Measurements from ENCODE around the gene PDLIM7. TPM values are rescaled to one million over a fixed set of nuclear protein-coding genes. Genes with fewer than 3 reads are reported as not detected.

Gene PDLIM7
- polyA plus RNA-seq, 3 donors = 62.4 to 72.7 (median 69.0) TPM

DNA sequence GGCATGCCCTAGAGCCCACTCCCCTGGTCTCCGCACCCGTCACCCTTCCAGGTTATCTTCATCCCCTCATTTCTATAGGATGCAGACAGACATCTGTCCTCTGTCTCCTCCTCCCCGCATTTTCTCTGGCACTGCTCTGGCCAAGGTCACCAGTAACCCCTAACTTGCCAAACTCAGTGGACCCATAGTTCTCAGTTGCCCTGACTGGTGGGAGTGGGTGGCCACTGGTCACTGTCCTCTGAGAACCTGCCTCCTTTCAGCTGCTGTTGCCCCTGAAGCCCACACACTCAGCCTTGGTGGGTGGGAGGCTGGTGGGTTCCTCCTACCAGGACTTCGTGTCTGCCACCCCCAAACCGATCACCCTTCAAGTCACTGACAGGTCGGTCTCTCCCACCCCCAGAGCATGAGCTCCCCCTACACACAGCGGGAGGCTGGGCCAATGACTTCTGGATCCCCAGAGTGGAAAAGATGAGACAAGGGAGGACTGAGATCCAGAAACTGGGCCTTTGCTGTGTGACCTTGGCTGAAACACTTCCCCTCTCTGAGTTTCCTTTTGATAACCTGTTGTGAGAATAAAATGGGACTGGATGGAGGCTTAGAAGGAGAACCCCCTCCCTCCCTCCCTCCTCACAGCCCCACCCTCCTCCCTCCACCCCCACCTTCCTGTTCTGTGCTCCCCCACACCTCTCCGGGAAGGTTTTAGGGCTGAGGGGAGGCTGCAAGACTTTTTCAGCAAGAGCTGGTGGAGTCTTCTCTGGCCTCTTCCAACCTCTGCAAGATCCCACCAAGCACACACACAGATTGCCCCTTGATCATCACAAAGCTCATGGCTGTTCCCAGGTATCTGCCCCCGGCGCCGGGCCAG, 21.6 kb downstream of the PDLIM7 start:
- no peak for DNase-seq (ENCODE audit: low read depth in 3 of 3, low spot score in 2 of 3)

DNA sequence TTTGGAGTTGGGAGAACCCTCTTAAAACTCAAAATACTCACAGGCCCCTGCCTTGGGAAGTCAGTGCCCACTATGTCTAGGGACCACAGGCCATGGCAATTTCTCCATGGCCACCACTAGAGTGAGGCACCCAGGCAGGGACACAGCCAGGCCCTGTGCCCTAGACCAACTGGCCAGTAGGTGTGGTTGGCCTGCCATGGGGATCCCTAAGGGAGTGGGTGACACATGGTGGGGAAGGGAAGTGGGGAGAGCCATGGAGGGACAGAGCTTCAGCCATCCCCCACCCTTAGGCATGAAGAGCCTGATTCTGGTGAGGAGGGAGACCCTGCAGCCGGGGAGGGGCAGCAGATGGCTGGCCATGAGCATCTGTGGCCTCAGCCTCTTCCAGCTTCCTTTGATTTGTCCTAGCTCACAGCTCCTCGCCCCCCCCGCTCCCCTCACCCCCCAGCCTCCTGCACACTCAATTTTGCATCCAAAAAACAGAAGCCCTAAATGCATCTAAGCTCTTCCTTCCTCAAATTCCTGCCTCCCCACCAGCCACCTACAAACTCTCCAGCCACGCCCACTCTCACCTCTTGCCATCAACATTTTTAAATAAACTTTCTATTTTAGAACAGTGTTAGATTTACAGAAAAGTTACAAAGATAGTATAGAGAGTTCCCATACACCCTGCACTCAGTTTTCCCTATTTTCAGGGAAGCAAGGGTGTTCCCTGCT, 22.4 kb downstream of the PDLIM7 start:
- no peak for DNase-seq (ENCODE audit: low read depth in 3 of 3, low spot score in 2 of 3)

DNA sequence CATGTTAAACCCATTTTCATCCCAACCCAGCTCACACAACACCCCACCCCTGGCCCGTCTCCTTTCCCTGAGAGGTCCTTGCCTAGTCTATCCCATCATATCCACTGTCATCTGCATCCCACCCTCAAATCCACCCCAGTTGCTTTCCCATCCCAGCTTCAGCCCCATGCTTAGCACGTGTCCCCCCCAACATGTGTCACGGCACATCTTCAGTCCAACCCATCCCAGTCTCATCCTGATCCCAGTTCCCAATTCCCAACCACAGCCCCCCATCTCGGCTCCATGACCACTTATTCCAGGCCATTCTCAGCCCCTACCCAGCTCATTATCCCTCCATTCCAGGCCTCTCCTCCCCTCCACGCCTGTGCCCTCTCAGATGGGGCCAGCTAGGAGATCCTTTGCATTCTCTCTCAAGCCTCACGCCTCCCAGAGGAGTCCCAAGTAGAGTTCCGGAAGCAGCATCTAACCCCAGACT, 23.4 kb downstream of the PDLIM7 start:
- no peak for DNase-seq (ENCODE audit: low read depth in 3 of 3, low spot score in 2 of 3)

DNA sequence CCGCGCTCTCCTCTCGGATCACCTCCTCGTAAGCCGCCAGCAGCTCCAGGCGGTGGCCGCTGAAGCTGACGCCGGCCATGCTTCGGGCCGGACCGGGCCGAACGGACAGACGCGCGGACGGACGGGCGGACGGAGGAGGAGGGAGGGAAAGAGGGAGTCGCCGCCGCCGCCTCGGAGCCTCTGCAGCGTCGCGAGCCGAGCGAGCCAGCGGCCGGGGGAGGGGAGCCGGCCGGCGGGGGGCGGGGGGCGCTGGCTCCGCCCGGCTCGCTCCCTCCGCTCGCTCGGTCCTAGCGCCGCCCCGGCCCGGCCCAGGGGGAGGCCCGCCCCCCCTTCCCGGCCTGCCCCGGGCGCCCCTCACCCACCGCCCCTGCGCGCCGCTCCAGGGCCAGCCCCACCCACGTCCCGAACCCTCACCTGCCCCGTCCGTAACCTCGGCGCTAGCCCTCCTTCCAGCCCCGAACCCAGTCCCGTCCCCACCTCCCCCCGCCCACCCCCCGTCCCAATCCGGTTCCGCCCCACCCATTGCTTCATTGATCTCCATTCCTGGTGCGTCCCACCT, 23.9 kb downstream of the PDLIM7 start, which contains the start of gene DBN1:
Gene DBN1, minus strand, starts transcription at position 192 of the 559 bp plus-strand sequence. Its CDS starts 113 bp downstream, at position 79.
- no peak for DNase-seq (ENCODE audit: low read depth in 3 of 3, low spot score in 2 of 3)

DNA sequence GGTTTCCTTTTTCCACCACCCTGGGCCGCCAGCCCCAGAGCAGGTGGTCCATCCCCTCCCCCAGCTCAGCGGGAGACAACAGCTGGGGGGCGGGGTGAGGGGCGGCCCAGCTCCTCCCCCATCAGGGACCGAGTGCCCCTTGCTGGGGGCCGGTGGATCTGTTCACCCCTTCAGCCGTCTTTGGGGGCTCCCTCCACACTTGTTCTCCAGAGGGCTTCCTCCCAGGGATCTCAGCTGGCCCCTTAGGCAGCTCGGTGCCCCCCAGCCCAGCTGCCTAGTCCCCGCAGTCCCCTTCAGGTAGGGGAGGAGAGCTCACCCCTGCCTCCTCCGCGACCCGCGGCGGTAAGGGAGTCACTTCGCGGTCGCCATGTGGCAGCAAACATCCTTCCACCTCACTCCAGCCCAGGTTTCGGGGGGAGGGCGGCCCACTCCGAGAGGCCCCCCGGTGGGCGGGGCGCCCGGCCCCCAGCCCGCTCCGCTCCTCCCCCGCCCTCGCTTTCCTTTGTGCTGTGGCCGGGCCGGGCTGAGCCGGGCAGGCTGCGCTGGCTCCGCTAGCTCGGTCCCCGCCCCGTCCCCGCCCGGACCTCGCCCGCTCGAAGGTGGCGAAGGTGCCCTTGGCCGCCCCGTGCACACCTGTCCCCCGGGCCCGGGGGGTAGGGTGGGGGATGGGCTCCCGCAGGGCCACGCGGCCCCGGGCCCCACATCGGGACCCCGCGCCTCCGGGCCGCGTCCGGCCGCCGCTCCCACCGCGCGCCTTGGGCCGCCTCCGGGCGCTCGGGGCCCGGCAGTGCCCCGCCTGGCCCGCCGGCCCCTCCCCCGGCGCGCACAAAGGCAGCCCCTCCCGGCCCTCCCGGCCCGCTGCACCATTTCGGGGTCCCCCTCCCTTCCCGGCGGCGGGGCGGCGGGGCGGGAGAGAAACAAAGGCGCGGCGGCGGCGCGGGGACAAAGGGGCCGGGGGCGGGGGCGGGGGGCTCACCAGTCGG, 24.7 kb downstream of the PDLIM7 start:
- DNase-seq (ENCODE audit: low read depth in 3 of 3, low spot score in 2 of 3) = no peak

DNA sequence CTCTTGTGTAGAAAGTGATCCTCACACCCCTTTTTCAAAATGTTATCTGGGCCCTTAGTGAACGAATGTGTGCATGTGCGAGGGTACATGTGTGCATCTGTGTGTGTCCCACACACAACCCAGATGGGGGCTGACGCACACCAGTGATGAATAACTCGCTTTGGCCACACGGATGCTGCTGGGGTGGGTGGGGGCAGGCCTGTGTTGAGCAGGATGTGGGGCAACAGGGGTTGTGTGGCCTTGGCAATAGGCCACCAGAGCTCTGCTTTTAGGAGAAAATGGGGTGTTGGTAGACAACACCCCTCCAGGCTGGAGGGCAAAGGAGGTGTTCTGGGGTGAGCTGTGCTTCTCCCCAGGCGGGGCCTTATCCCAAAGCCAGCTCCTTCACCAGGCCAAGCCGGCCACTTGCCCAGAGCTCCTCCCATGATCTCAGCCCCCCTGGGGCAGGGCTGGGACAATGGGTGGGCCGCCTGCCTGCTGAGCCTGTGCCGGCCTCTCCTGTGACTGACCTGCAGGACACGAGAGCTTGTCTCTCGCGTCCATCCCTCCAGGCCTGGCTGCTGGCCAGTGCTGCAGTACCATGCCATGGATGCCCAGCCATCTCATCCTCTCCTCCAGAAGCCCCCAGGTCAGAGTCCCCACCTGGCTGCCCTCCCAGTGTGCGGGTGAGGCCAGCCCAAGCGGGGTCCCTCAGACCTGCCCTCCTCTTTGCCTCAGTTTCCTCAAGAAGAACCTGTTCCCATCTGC, 25.6 kb downstream of the PDLIM7 start:
- no peak for DNase-seq (ENCODE audit: low read depth in 3 of 3, low spot score in 2 of 3)

DNA sequence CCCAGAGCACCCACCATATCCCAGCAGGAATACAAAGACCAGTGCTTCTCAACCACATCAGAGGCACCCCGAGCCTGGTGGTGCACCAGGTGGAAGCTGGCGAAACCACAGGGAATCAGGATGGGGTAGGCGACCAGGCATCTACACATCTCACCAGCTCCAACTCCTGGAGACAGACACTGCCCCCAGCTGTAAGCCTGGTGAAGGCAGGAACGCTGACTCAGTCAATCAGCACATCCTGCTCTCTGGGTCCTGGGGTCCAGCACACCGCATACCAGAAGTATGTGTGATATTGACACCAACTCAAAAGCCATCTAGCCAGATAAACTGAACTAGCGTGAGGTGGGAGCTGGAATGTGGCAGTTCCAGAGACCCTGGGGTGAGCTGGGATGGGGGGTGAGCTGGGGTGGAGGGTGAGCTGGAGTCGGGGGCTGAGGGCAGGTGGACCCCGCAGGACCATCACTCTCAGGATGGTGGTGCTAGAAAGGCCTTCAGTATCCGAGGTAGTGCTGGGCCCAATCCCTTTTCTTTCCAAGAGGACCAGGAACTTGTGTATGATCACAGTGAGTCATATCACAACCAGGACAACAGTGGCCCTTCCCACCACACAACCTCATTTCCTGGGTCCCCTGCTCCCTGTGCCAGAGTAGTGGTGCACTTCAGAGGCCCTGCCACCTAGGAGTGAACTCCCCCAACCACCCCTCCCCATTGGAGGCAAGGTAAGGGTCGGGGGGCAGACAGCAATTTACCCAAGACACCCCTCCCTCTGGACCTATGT, 26.5 kb downstream of the PDLIM7 start:
- DNase-seq (ENCODE audit: low read depth in 3 of 3, low spot score in 2 of 3) = no peak

DNA sequence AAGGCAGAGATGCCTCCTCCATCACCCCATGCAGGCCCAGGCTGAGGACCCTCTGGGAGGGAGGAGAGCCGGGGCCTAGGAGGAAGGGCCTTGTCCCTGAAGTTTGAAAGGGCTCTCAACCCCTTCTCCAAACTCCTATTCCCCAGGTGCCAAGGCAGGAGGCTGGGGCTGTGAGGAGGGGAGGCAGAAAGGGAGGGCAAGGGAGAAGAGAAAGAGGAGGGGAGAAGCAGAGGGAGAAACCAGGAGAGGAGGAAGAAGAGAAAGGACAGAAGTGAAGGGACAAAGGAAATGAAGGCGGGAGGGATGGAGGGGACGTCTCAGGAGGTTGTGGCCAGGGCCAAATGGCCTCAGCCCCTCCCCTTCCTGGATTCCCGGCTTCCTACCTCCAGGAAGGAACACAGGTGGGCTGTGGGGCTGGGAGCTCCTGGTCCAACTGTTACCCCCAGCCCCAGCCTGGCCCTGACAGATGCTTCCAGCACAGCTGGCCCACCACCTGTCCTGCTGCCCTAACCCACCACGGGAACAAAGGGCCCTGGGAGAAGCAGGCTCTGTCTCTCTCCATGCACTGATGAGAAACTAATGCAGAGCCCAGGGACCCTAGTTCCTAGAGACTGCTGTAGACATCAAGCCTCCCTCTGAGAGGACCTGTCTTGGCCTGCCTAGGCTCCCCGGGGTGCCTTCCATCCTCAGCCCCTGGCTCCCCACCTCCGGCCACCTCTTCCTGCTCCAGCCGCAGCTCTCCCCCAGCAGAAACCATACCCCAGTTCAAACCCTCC, 27.5 kb downstream of the PDLIM7 start:
- no peak for DNase-seq (ENCODE audit: low read depth in 3 of 3, low spot score in 2 of 3)

DNA sequence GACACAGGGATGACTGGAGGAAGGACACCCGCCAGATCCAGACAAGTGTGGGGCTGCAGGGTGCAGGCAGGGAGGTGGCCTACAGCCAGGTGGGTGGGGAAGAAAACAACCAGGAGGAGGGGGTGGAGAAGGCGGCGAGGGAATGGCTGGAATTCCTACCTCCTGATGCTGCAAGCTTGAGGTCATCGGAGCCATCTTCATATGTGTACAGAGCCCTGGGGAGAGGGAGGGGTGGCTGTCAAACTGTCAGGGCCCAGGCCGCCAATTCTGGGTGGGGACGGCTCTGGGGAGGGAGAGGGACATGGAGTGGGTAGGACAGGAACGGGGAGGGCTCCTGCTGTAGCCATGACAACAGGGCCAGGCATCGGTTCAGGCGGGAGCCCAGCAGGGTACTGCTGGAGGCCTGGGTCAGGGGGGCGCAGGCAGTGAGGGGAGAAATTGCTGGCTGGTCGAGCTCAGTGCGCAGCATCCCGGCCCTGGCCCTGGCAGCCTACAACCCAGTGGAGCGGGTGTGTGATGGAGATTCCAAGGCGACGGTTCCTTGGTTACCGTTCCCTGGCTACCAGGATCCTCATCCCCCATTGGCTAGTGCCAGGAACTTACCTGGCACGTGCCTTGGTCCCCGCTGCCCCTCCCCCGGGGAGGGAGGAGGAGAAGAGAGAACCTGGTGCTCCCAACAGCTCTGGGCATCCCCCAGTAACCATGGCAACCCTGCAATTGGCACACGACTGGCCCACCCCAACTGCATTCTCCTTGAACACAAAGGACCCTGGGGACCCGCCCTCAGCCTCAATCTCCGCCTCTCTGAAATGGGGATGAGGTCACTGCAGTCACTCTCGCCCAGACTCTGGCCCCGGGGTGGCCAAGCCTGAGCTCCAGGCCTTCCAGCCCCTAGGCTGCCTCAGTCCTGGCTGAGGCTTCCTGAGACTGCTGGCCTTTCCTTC, 28.4 kb downstream of the PDLIM7 start:
- DNase-seq (ENCODE audit: low read depth in 3 of 3, low spot score in 2 of 3) = no peak

DNA sequence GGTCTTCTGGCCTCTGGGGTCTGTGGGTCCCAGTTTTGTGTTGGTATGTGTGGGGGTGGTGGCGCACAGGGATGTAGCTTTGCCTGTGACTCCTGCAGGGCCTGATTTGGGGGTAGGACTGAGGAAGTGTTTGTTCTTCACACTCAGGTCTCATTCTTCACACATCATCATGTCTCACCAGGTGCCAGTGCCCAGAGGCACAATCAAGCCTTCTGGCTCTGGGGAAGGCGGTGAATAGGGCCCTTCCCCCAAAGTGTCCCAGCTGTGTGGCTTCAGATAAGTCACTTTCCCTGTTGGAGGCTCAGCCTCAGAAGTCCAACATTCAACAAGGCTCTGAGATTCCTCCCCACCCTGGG, 29.1 kb downstream of the PDLIM7 start:
- DNase-seq (ENCODE audit: low read depth in 3 of 3, low spot score in 2 of 3) = no peak

DNA sequence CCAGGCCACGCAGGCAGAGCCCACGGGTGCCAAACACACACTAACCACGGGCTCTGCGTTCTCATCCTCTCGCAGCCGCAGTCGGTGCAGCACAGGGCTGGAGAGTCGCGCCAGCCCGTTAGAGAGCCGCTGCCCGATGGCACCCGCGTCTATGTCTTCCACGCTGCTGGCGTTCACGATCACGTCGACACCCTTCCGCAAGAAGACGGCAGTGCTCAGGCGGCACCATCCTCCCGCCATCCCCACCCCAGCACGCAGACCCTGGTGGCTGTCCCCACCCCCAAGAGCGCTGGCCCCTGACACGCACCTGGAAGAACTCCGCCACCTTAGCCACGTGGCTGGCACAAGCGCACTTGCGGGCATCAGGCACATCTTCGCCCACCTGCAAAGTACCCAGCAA, 30.0 kb downstream of the PDLIM7 start:
- no peak for DNase-seq (ENCODE audit: low read depth in 3 of 3, low spot score in 2 of 3)

DNA sequence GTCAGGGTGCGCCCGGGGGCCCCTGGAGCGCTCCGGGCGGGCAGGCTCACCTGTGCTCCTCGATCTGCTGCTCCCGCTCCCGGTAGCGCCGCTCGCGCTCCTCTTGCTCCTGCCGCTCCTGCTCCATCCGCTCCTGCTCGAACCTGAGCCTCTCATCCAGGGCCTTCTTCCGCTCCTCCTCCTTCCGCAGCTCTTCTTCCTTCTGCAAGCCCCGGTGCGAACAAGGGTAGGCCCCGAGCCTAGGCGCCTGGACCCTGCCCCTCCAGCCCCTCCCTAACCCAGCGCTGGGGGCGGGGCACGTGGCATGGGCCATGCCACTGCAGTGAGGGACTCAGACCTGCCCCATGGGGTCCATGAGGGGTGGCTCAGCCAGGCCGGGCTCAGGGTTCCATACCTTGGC, 30.5 kb downstream of the PDLIM7 start:
- no peak for DNase-seq (ENCODE audit: low read depth in 3 of 3, low spot score in 2 of 3)

DNA sequence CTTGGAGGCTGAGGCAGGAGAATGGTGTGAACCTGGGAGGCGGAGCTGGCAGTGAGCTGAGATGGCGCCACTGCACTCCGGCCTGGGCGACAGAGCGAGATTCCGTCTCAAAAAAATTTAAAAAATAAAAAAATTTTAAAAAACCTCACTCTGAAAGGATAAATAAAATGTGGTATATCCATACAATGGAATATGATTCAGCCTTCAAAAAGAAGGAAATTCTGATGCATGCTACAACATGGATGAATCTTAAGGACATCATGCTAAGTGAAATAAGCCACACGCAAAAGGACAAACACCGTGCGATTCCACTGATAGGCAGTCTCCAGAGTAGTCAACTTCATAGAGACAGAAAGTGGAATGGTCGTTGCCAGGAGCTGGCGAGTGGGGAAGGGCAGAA, 32.4 kb downstream of the PDLIM7 start:
- DNase-seq (ENCODE audit: low read depth in 3 of 3, low spot score in 2 of 3) = no peak

DNA sequence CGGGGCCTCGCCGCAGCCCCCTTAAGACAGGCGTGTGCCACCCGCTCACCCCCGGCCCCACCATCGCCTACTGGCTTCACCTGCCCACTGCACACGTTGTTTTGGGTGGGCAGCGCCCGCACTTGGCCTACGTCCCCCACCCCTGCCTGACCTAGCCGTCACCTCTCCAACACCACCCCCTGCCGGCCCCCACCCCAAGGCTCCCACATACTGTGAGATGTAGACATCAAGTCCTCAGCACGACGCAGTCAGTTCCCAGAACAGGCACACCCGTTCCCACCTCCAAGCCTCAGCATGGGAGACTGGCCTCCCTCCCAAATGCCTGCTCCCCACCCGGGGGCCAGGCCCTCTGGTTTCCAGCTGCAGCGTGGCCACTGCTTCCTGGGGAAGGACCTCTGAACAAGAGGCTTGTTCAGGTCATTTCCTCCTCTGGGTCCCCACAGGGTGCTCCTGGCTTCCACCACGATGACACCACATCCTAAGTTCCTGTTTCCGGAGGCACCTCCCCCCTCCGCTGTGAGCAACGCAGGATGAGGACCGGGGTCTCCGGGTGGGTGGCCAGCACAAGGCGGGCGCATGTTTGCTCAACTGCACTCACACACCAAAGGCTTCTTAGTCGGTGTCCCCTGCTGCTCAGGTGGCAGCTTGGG, 35.3 kb downstream of the PDLIM7 start:
- DNase-seq (ENCODE audit: low read depth in 3 of 3, low spot score in 2 of 3) = no peak

DNA sequence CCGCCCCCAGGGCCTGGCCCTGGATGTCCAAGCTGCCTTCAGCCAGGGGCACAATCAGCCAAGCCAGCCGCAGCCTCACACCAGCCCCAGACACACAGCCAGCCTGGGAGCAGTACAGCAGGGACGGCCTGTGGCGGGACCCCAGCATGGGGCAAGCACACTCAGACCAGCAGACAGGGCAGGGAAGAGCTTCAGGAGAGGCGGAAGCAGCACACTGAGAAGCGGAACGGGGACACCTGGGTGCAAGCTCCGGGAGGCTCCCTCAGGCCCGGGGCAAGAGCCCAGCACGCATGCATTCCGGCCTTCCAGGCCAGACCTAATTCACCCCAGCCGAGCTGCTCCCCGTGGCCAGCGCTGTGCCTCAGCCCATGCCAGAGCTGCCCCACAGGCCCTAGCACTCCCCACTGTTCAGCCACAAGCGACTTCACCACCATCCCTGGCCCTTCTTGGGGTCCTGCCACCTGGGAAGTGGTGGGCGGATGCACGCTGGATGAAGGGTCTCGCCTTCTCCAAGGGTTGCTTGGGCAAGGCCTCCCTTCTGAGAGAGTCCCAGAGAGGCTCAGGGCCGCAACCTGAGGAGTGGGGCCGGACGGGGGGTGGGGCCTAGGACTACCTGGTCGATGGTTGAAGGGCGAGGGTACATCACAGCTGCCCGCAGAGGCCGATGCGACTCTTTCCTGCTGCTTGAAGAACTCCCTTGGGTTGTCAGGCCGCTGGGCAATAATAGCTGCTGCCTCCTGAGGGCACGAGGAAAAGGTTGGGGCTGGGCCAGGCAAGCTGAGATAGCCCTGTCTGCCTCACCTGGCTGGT, 37.4 kb downstream of the PDLIM7 start:
- no peak for DNase-seq (ENCODE audit: low read depth in 3 of 3, low spot score in 2 of 3)

DNA sequence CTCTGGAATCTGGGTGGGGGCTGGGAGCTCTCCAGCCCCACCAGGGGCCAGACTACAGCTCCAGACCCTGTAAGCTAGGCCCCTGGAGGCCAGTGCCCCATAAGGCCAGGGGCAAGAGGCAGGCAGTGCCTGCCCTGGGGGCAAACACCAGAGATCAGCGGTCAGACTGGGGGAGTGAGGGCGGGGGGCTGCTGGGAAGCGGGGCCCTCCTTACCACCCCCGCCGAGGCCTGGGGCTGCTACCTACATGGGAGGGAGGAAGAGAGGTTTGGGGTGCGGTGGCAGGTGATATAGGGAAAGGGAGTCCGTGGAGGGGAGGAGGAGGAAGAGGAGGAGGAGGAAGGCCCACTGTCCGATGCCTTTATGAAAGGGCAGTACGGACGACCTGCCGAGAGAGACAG, 38.0 kb downstream of the PDLIM7 start:
- DNase-seq (ENCODE audit: low read depth in 3 of 3, low spot score in 2 of 3) = no peak

All from right renal cortex interstitium (tissue), 3 donors.